Brain microvascular endothelial cell (primary cell): Measurements from ENCODE around the gene SERPINA4.

Experiments
- DNase-seq: peaks from one replicate; pipeline ENCODE4 v3.0.0-alpha.2; 2020
- H3K27ac ChIP-seq: fragments of 250-450 bp; sonication (Bioruptor Pico); 2 replicates; pipeline ENCODE4 v1.5.1; 2020; ENCODE audit warnings: mild to moderate bottlenecking, moderate library complexity
- H3K27me3 ChIP-seq: fragments of 250-450 bp; sonication (Bioruptor Pico); replicated peaks from 2 replicates; pipeline ENCODE4 v1.5.1; 2020; ENCODE audit warnings: mild to moderate bottlenecking
- H3K36me3 ChIP-seq: fragments of 250-450 bp; sonication (Bioruptor Pico); replicated peaks from 2 replicates; pipeline ENCODE4 v1.5.1; 2020; ENCODE audit warnings: mild to moderate bottlenecking
- H3K4me3 ChIP-seq: 2 replicates; pipeline ENCODE4 v1.5.1; 2011; ENCODE audit warnings: low read depth, mild to moderate bottlenecking, control low read depth, low read length, moderate library complexity
- CTCF ChIP-seq: IDR thresholded peaks from 2 replicates; pipeline ENCODE4 v1.5.1; 2011; ENCODE audit warnings: low read depth, mild to moderate bottlenecking, moderate library complexity, low read length, control low read depth, inconsistent platforms; ENCODE audit errors: missing control alignments
- in situ Hi-C: cut with HindIII; loops from 2 replicates; pipeline ENCODE4 v1.10.0; 2017; ENCODE audit warnings: low sequenced_read_pairs, low pct_ligation_motif_present

SERPINA4 gene

GRCh38 chr14:94593376-94593748, 32.1 kb downstream of the SERPINA4 start:
- Histone ChIP-seq H3K36me3 (no peaks in the 10 kb centered on the region), H3K27ac (no peak overlapping the region), H3K4me3 (no peak overlapping the region), H3K27me3 (no peaks in the 10 kb centered on the region)
- in situ Hi-C loops = no loop called here
- TF ChIP-seq CTCF = no peak
- no peak for DNase-seq

GRCh38 chr14:94593749-94594431, 32.6 kb downstream of the SERPINA4 start:
- DNase-seq = no peak
- TF ChIP-seq CTCF = no peak
- H3K27me3 ChIP-seq = no peaks in the 10 kb centered on the region
- H3K27ac ChIP-seq = no peak overlapping the region
- H3K36me3 ChIP-seq = no peaks in the 10 kb centered on the region
- no peak overlapping the region for H3K4me3 ChIP-seq
- in situ Hi-C loops = no loop called here

DNA sequence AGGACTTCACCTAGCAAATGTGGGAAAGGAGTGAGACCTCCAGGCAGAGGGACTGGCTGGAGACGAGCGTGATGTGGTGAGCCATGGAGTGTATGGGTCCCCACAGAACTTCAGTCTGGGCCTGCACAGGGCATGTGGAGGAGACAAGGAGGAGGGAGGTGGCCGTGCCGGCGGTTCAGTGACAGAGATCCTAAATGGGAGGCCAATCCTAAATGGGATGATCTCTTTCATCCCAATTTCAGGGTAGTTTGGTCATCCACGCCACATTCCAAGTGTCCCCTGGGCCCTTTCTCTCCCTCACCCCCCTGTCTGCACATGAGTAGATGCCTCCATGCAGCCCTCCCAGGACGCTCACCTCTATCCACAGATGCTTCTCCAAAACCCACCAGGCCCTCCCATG, 33.2 kb downstream of the SERPINA4 start:
- in situ Hi-C loops = no loop called here
- H3K27me3 ChIP-seq = no peaks in the 10 kb centered on the region
- H3K4me3 ChIP-seq = no peak overlapping the region
- no peaks in the 10 kb centered on the region for H3K36me3 ChIP-seq
- no peak overlapping the region for H3K27ac ChIP-seq
- DNase-seq = no peak
- no peak for TF ChIP-seq CTCF

- DNase-seq = no peak
- no peak overlapping the region for H3K27ac ChIP-seq
- in situ Hi-C loops = no loop called here
- TF ChIP-seq CTCF = no peak
- H3K27me3 ChIP-seq = no peaks in the 10 kb centered on the region
- no peak overlapping the region for H3K4me3 ChIP-seq
- no peaks in the 10 kb centered on the region for H3K36me3 ChIP-seq
Observed at GRCh38 chr14:94595912-94596311, 34.7 kb downstream of the SERPINA4 start.

GRCh38 chr14:94596361-94596760, 35.1 kb downstream of the SERPINA4 start:
- no peak for TF ChIP-seq CTCF
- in situ Hi-C loops = no loop called here
- no peak overlapping the region for H3K4me3 ChIP-seq

GRCh38 chr14:94597788-94598187, 36.5 kb downstream of the SERPINA4 start:
- in situ Hi-C loops = no loop called here
- Histone ChIP-seq H3K36me3 (no peaks in the 10 kb centered on the region), H3K4me3 (no peak overlapping the region), H3K27me3 (no peaks in the 10 kb centered on the region), H3K27ac (no peak overlapping the region)
- no peak for DNase-seq
- no peak for TF ChIP-seq CTCF

More at GRCh38 chr14:94596361-94596760, 35.1 kb downstream of the SERPINA4 start:
- H3K36me3 ChIP-seq = no peaks in the 10 kb centered on the region
- H3K27ac ChIP-seq = no peak overlapping the region
- DNase-seq = no peak
- no peaks in the 10 kb centered on the region for H3K27me3 ChIP-seq
